Osteoblast (primary cell): Measurements from ENCODE around the gene PALM. TPM values are rescaled to one million over a fixed set of nuclear protein-coding genes. Genes with fewer than 3 reads are reported as not detected.
A peak's percentile ranks its signal among the peaks of the same experiment; 100 is the strongest.

ENCODE experiments used
- DNase-seq: peaks from one replicate; pipeline ENCODE4 v3.0.0; 2011; ENCODE audit warnings: low spot score, mixed read lengths; ENCODE audit not compliant: insufficient read length; ENCODE audit errors: missing footprints
- H2AFZ ChIP-seq: 2 replicates; pipeline ENCODE4 v1.6.0; 2011; ENCODE audit warnings: mild to moderate bottlenecking, low read length
- H3K27ac ChIP-seq: 2 replicates; pipeline ENCODE4 v1.5.1; 2011; ENCODE audit warnings: mild to moderate bottlenecking, low read depth, low read length, moderate library complexity
- H3K27me3 ChIP-seq: 2 replicates; pipeline ENCODE4 v1.6.0; 2012; ENCODE audit warnings: mild to moderate bottlenecking, control low read depth, inconsistent platforms, low read length, moderate library complexity; ENCODE audit not compliant: insufficient read depth
- H3K36me3 ChIP-seq: 2 replicates; pipeline ENCODE4 v1.5.1; 2011; ENCODE audit warnings: mild to moderate bottlenecking, low read length, control low read depth, moderate library complexity; ENCODE audit not compliant: insufficient read depth
- H3K4me1 ChIP-seq: 2 replicates; pipeline ENCODE4 v1.5.1; 2011; ENCODE audit warnings: mild to moderate bottlenecking, low read length, control low read depth, moderate library complexity; ENCODE audit not compliant: insufficient read depth
- H3K4me2 ChIP-seq: 2 replicates; pipeline ENCODE4 v1.6.0; 2011; ENCODE audit warnings: mild to moderate bottlenecking, low read length; ENCODE audit not compliant: insufficient read depth
- H3K4me3 ChIP-seq: fragments of 200-600 bp; sonication (generic); 3 replicates; pipeline ENCODE4 v1.5.1; 2012; ENCODE audit warnings: mild to moderate bottlenecking, low read length, inconsistent platforms; ENCODE audit not compliant: insufficient read depth
- H3K79me2 ChIP-seq: 2 replicates; pipeline ENCODE4 v1.6.0; 2012; ENCODE audit warnings: mild to moderate bottlenecking, low read length, control low read depth, inconsistent platforms; ENCODE audit not compliant: insufficient read depth
- H3K9me3 ChIP-seq: 2 replicates; pipeline ENCODE4 v1.5.1; 2011; ENCODE audit warnings: low read depth, low read length, control low read depth
- H4K20me1 ChIP-seq: 2 replicates; pipeline ENCODE4 v1.6.0; 2012; ENCODE audit warnings: mild to moderate bottlenecking, low read length, control low read depth; ENCODE audit not compliant: insufficient read depth
- CTCF ChIP-seq: IDR thresholded peaks from 2 replicates; pipeline ENCODE4 v1.5.1; 2011; ENCODE audit warnings: mild to moderate bottlenecking, low read depth, low read length, moderate library complexity; ENCODE audit errors: extremely low read depth
- total RNA-seq: library from RNA; depleted of rRNA; stranded (reverse); fragments of >200 nt; gene quantifications from 2 replicates; pipeline ENCODE4 v1.2.3, GENCODE V29; 2012

PALM gene
- total RNA-seq, 1 donor: 10.5 TPM

- H3K36me3 ChIP-seq: no peaks in the 10 kb centered on the region
- H3K79me2 ChIP-seq: no peaks in the 10 kb centered on the region
- no peak for TF ChIP-seq CTCF
- no peak overlapping the region for H3K4me3 ChIP-seq
- no peak overlapping the region for H3K4me2 ChIP-seq
- no peaks in the 10 kb centered on the region for H3K27me3 ChIP-seq
- peak; percentile 44 for DNase-seq
- H3K4me1 ChIP-seq: peaks cover 4% of the 10 kb centered on the region
- no peak overlapping the region for H2AFZ ChIP-seq
- H4K20me1 ChIP-seq: no peaks in the 10 kb centered on the region
- no peak overlapping the region for H3K27ac ChIP-seq
- H3K9me3 ChIP-seq: no peaks in the 10 kb centered on the region
These were observed 56.5 kb downstream of the PALM start for GRCh38 chr19:765179-765738.

- Histone ChIP-seq H4K20me1 (no peaks in the 10 kb centered on the region), H2AFZ (peak overlapping the region; percentile 28), H3K79me2 (no peaks in the 10 kb centered on the region), H3K4me2 (peak overlapping the region; percentile 55), H3K27me3 (no peaks in the 10 kb centered on the region), H3K9me3 (no peaks in the 10 kb centered on the region), H3K4me3 (no peak overlapping the region), H3K36me3 (no peaks in the 10 kb centered on the region), H3K4me1 (peaks cover 4% of the 10 kb centered on the region), H3K27ac (peak overlapping the region; percentile 37)
- DNase-seq: peak; percentile 95
- TF ChIP-seq CTCF: no peak
These were observed 59.7 kb downstream of the PALM start for GRCh38 chr19:768424-768823.

GRCh38 chr19:769616-770015, 60.9 kb downstream of the PALM start:
- H3K79me2 ChIP-seq: no peaks in the 10 kb centered on the region
- H3K4me3 ChIP-seq: no peak overlapping the region
- no peaks in the 10 kb centered on the region for H4K20me1 ChIP-seq
- H3K9me3 ChIP-seq: no peaks in the 10 kb centered on the region
- H3K36me3 ChIP-seq: no peaks in the 10 kb centered on the region
- peaks cover 4% of the 10 kb centered on the region for H3K4me1 ChIP-seq
- TF ChIP-seq CTCF: no peak
- H2AFZ ChIP-seq: no peak overlapping the region
- no peak overlapping the region for H3K27ac ChIP-seq
- peak; percentile 36 for DNase-seq
- no peak overlapping the region for H3K4me2 ChIP-seq
- H3K27me3 ChIP-seq: no peaks in the 10 kb centered on the region

GRCh38 chr19:771332-771785, 62.6 kb downstream of the PALM start:
- no peaks in the 10 kb centered on the region for H3K9me3 ChIP-seq
- H2AFZ ChIP-seq: no peak overlapping the region
- no peaks in the 10 kb centered on the region for H3K79me2 ChIP-seq
- peak; percentile 56 for TF ChIP-seq CTCF
- H3K27ac ChIP-seq: no peak overlapping the region
- no peaks in the 10 kb centered on the region for H4K20me1 ChIP-seq
- H3K4me1 ChIP-seq: peaks cover 4% of the 10 kb centered on the region
- no peak overlapping the region for H3K4me3 ChIP-seq
- H3K36me3 ChIP-seq: no peaks in the 10 kb centered on the region
- DNase-seq: peak; percentile 90
- H3K27me3 ChIP-seq: no peaks in the 10 kb centered on the region
- no peak overlapping the region for H3K4me2 ChIP-seq
